Thyroid gland (tissue), 4 donors: ENCODE results near the gene RHO.

Experiments used
- POLR2A ChIP-seq, 2 donors: fragments of 450-650 bp; IDR thresholded peaks; one replicate each; pipeline ENCODE4 v1.6.1; 2017; ENCODE audit warnings: antibody characterized with exemption in 2 of 2, mild to moderate bottlenecking in 2 of 2, moderate library complexity in 1 of 2
- TF ChIP-seq, protein P1 (sequence below), 6 experiments: fragments of 200-600 bp in 3 of 6; fragments of 450-650 bp in 3 of 6; sonication (generic) in 3 of 6; IDR thresholded peaks; one replicate each; pipeline ENCODE4 v1.5.1; 2016 to 2019; ENCODE audit warnings: antibody characterized with exemption in 6 of 6, mild to moderate bottlenecking in 2 of 6, inconsistent platforms in 1 of 6, moderate library complexity in 1 of 6

DNA sequence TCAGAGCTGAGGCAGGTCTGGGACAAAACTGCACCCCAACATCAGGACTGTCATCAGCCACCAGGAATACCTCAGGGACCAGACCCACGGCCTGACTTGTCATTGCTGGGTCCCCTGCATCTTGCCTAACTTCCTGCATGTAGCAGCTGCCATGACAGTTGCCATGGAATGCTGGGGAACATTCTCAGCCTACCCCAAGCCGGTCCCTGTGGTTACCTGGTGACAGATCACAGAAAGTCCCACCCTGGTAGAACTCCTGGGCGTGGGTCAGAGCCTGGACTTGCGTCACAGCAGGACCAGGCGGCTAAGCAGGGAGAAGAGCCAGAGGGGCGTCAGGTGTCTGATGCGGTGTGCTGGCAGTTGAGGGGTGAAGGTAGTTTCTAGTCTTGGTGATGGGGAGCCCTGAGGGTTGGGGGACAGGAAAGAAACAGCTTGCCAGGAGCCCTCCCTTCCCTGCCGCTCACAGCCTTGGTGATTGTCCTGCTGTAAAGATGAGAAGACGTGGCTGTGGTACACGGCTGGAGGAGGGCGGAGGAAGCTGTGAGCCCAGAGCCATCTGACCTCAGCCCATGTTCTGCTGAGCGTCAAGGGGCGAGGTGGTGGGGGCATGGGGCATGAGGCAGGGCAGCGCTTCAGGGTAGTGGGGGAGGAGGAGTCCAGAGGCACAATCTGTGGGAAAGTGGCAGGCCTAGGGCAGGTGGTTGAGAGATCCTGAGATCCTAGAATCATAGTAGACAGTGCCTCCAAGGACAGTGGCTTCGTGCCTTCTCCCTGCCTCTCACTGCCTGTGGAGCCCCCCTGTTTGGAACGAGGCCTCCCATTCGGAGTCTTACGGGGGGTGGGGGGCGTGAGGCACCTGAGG lies 19.9 kb downstream of the RHO start:
- TF ChIP-seq, protein P1, sequence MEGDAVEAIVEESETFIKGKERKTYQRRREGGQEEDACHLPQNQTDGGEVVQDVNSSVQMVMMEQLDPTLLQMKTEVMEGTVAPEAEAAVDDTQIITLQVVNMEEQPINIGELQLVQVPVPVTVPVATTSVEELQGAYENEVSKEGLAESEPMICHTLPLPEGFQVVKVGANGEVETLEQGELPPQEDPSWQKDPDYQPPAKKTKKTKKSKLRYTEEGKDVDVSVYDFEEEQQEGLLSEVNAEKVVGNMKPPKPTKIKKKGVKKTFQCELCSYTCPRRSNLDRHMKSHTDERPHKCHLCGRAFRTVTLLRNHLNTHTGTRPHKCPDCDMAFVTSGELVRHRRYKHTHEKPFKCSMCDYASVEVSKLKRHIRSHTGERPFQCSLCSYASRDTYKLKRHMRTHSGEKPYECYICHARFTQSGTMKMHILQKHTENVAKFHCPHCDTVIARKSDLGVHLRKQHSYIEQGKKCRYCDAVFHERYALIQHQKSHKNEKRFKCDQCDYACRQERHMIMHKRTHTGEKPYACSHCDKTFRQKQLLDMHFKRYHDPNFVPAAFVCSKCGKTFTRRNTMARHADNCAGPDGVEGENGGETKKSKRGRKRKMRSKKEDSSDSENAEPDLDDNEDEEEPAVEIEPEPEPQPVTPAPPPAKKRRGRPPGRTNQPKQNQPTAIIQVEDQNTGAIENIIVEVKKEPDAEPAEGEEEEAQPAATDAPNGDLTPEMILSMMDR (IDR thresholded peaks at IDR 0.05): no peak
- no peak for TF ChIP-seq POLR2A (IDR thresholded peaks at IDR 0.05)
